Mesenchymal stem cell (in vitro differentiated cells and primary cell): Measurements from ENCODE around the gene RPL10A.

Source experiments
- DNase-seq: peaks from one replicate; pipeline ENCODE4 v3.0.0-alpha.2; 2013
- H2AFZ ChIP-seq: one replicate; pipeline ENCODE4 v1.6.1; 2013; ENCODE audit warnings: low read depth, mild to moderate bottlenecking, control low read depth, inconsistent platforms, low read length, moderate library complexity
- H2AK5ac ChIP-seq: 2 replicates; pipeline ENCODE4 v1.6.1; 2013; ENCODE audit warnings: low read length, moderate library complexity, mild to moderate bottlenecking, inconsistent platforms; ENCODE audit not compliant: severe bottlenecking
- H2BK120ac ChIP-seq: one replicate; pipeline ENCODE4 v1.6.1; 2013; ENCODE audit warnings: low read depth, mild to moderate bottlenecking, inconsistent platforms, low read length, moderate library complexity
- H2BK12ac ChIP-seq, 2 experiments: one replicate each; pipeline ENCODE4 v1.6.1; 2013; ENCODE audit warnings: inconsistent platforms in 2 of 2, low read length in 2 of 2, mild to moderate bottlenecking in 2 of 2, moderate library complexity in 2 of 2, control low read depth in 1 of 2
- H2BK15ac ChIP-seq: one replicate; pipeline ENCODE4 v1.6.1; 2013; ENCODE audit warnings: mild to moderate bottlenecking, low read depth, inconsistent platforms; ENCODE audit not compliant: poor library complexity, severe bottlenecking
- H2BK5ac ChIP-seq: 2 replicates; pipeline ENCODE4 v1.6.1; 2013; ENCODE audit warnings: low read depth, mild to moderate bottlenecking, low read length, control low read depth, inconsistent platforms; ENCODE audit not compliant: poor library complexity, severe bottlenecking
- H3K14ac ChIP-seq, 2 experiments: one replicate each; pipeline ENCODE4 v1.6.1; 2013; ENCODE audit warnings: inconsistent platforms in 2 of 2, low read length in 2 of 2, control low read depth in 1 of 2, mild to moderate bottlenecking in 1 of 2, moderate library complexity in 1 of 2
- H3K18ac ChIP-seq, 2 experiments: one replicate each; pipeline ENCODE4 v1.6.1; 2013; ENCODE audit warnings: inconsistent platforms in 2 of 2, low read length in 2 of 2, control low read depth in 1 of 2, low read depth in 1 of 2, mild to moderate bottlenecking in 1 of 2
- H3K23ac ChIP-seq, 2 experiments: one replicate each; pipeline ENCODE4 v1.6.1; 2013; ENCODE audit warnings: inconsistent platforms in 2 of 2, low read length in 2 of 2, mild to moderate bottlenecking in 2 of 2, moderate library complexity in 2 of 2, control low read depth in 1 of 2
- H3K27ac ChIP-seq: 2 replicates; pipeline ENCODE4 v1.5.1; 2013; ENCODE audit warnings: mild to moderate bottlenecking, moderate library complexity, low read length, control low read depth, inconsistent platforms; ENCODE audit not compliant: poor library complexity, severe bottlenecking
- H3K27me3 ChIP-seq, 2 experiments: 2 replicates each; pipeline versions ENCODE4 v1.6.1 to v1.7.0; 2013; ENCODE audit warnings: low read length in 2 of 2, mild to moderate bottlenecking in 2 of 2, moderate library complexity in 2 of 2, control low read depth in 1 of 2, inconsistent platforms in 1 of 2; ENCODE audit not compliant: control insufficient read depth in 1 of 2, insufficient read depth in 1 of 2
- H3K36me3 ChIP-seq, 2 experiments: 2 replicates each; pipeline versions ENCODE4 v1.6.1 to v1.7.0; 2013; ENCODE audit warnings: low read length in 2 of 2, control low read depth in 1 of 2, inconsistent platforms in 1 of 2, low read depth in 1 of 2, mild to moderate bottlenecking in 1 of 2; ENCODE audit not compliant: insufficient read depth in 2 of 2, control insufficient read depth in 1 of 2
- H3K4ac ChIP-seq, 2 experiments: one replicate each; pipeline ENCODE4 v1.6.1; 2013; ENCODE audit warnings: inconsistent platforms in 2 of 2, low read length in 2 of 2, mild to moderate bottlenecking in 2 of 2, moderate library complexity in 2 of 2, control low read depth in 1 of 2, low read depth in 1 of 2
- H3K4me1 ChIP-seq: 2 replicates; pipeline ENCODE4 v1.6.1; 2013; ENCODE audit warnings: low read depth, low read length, control low read depth; ENCODE audit not compliant: control insufficient read depth, insufficient read depth
- H3K4me2 ChIP-seq: 2 replicates; pipeline ENCODE4 v1.6.1; 2013; ENCODE audit warnings: low read length, mild to moderate bottlenecking, inconsistent platforms; ENCODE audit not compliant: poor library complexity, severe bottlenecking
- H3K4me3 ChIP-seq, 2 experiments: 2 replicates each; pipeline versions ENCODE4 v1.5.1 to v1.7.0; 2013; ENCODE audit warnings: low read length in 2 of 2, mild to moderate bottlenecking in 2 of 2, control low read depth in 1 of 2, low read depth in 1 of 2; ENCODE audit not compliant: insufficient read depth in 1 of 2
- H3K79me1 ChIP-seq: replicated peaks from 2 replicates; pipeline ENCODE4 v1.6.1; 2013; ENCODE audit warnings: mild to moderate bottlenecking, control low read depth, low read length, inconsistent platforms; ENCODE audit not compliant: poor library complexity, severe bottlenecking
- H3K9ac ChIP-seq: 2 replicates; pipeline ENCODE4 v1.7.0; 2013; ENCODE audit warnings: mild to moderate bottlenecking, low read length, moderate library complexity
- H3K9me3 ChIP-seq: 2 replicates; pipeline ENCODE4 v1.7.0; 2013; ENCODE audit warnings: mild to moderate bottlenecking, low read length; ENCODE audit not compliant: control insufficient read depth
- H4K8ac ChIP-seq: one replicate; pipeline ENCODE4 v1.6.1; 2013; ENCODE audit warnings: inconsistent platforms, mild to moderate bottlenecking, low read length, moderate library complexity
- H4K91ac ChIP-seq: one replicate; pipeline ENCODE4 v1.6.1; 2013; ENCODE audit warnings: mild to moderate bottlenecking, low read length, inconsistent platforms
- WGBS: methylation state at CpG from one replicate; pipeline ENCODE4 v1.1.7; 2013; ENCODE audit warnings: mixed read lengths; 5-methylcytosine and 5-hydroxymethylcytosine counted together

Gene RPL10A

GRCh38 chr6:35486005-35486925 is 18.1 kb downstream of the RPL10A start:
- H2BK12ac ChIP-seq = peak overlapping the region; percentile 39 to 83
- H3K4me3 ChIP-seq = peak overlapping the region in 1 of 2 experiments; percentile 13
- peak overlapping the region; percentile 71 to 81 for H3K18ac ChIP-seq
- no peaks in the 10 kb centered on the region for H3K9me3 ChIP-seq
- H3K4ac ChIP-seq = peak overlapping the region; percentile 26 to 88
- 53% methylated on average over 60 of the region's 61 CpGs for WGBS
- H3K9ac ChIP-seq = peak overlapping the region; percentile 63
- peak overlapping the region in 1 of 2 experiments; percentile 73 for H3K14ac ChIP-seq
- H2AFZ ChIP-seq = no peak overlapping the region
- peak overlapping the region; percentile 83 for H4K8ac ChIP-seq
- DNase-seq = peak; percentile 60
- H2BK15ac ChIP-seq = peak overlapping the region; percentile 61
- no peak overlapping the region for H3K4me2 ChIP-seq
- H3K27ac ChIP-seq = peak overlapping the region; percentile 82
- H3K79me1 ChIP-seq = peaks cover 35% of the 10 kb centered on the region
- peak overlapping the region; percentile 98 for H2AK5ac ChIP-seq
- H4K91ac ChIP-seq = peak overlapping the region; percentile 40
- H3K27me3 ChIP-seq = no peaks in the 10 kb centered on the region
- no peak overlapping the region for H2BK120ac ChIP-seq
- peaks cover 71% of the 10 kb centered on the region for H3K4me1 ChIP-seq
- peak overlapping the region; percentile 5 for H2BK5ac ChIP-seq
- peaks cover 32 to 47% of the 10 kb centered on the region in 2 experiments for H3K36me3 ChIP-seq
- peak overlapping the region in 1 of 2 experiments; percentile 20 for H3K23ac ChIP-seq

GRCh38 chr6:35487658-35488516 is 19.7 kb downstream of the RPL10A start:
- WGBS = 43% methylated on average over 8 of the region's 9 CpGs
- no peaks in the 10 kb centered on the region for H3K9me3 ChIP-seq
- no peak overlapping the region for H3K9ac ChIP-seq
- H3K36me3 ChIP-seq = peaks cover 19 to 36% of the 10 kb centered on the region in 2 experiments
- peak overlapping the region; percentile 16 to 58 for H3K18ac ChIP-seq
- no peak for DNase-seq
- peak overlapping the region; percentile 65 for H3K27ac ChIP-seq
- H2BK12ac ChIP-seq = peak overlapping the region; percentile 53 to 66
- H2BK5ac ChIP-seq = no peak overlapping the region
- H2AFZ ChIP-seq = no peak overlapping the region
- peak overlapping the region in 1 of 2 experiments; percentile 50 for H3K14ac ChIP-seq
- H3K4me3 ChIP-seq = no peak overlapping the region
- no peak overlapping the region for H3K4me2 ChIP-seq
- H3K27me3 ChIP-seq = no peaks in the 10 kb centered on the region
- H3K4me1 ChIP-seq = peaks cover 86% of the 10 kb centered on the region
- H4K91ac ChIP-seq = peak overlapping the region; percentile 63
- H3K4ac ChIP-seq = no peak overlapping the region
- no peak overlapping the region for H4K8ac ChIP-seq
- peak overlapping the region; percentile 50 for H2BK15ac ChIP-seq
- no peak overlapping the region for H3K23ac ChIP-seq
- H2AK5ac ChIP-seq = peak overlapping the region; percentile 82
- no peak overlapping the region for H2BK120ac ChIP-seq
- peaks cover 28% of the 10 kb centered on the region for H3K79me1 ChIP-seq

- H3K4me2 ChIP-seq = no peak overlapping the region
These were observed 20.3 kb downstream of the RPL10A start for GRCh38 chr6:35488517-35488862.

More at GRCh38 chr6:35488517-35488862, 20.3 kb downstream of the RPL10A start:
- H3K27ac ChIP-seq = peak overlapping the region; percentile 65
- peaks cover 85% of the 10 kb centered on the region for H3K4me1 ChIP-seq
- no peak overlapping the region for H3K14ac ChIP-seq
- no peak overlapping the region for H2BK5ac ChIP-seq
- H3K4me3 ChIP-seq = no peak overlapping the region
- no peak overlapping the region for H4K8ac ChIP-seq
- no peak for DNase-seq
- peaks cover 13 to 33% of the 10 kb centered on the region in 2 experiments for H3K36me3 ChIP-seq
- H3K9me3 ChIP-seq = no peaks in the 10 kb centered on the region
- H2BK15ac ChIP-seq = no peak overlapping the region
- 78% methylated on average over 8 of the region's 9 CpGs for WGBS
- no peak overlapping the region for H3K23ac ChIP-seq
- peak overlapping the region; percentile 73 for H2AK5ac ChIP-seq
- H3K4ac ChIP-seq = no peak overlapping the region
- H2BK120ac ChIP-seq = no peak overlapping the region
- peak overlapping the region; percentile 53 to 55 for H2BK12ac ChIP-seq
- H3K9ac ChIP-seq = no peak overlapping the region
- H3K18ac ChIP-seq = peak overlapping the region; percentile 16 to 58
- H2AFZ ChIP-seq = no peak overlapping the region
- H3K27me3 ChIP-seq = no peaks in the 10 kb centered on the region
- peaks cover 23% of the 10 kb centered on the region for H3K79me1 ChIP-seq
- no peak overlapping the region for H4K91ac ChIP-seq
